Activated CD4-positive, alpha-beta memory T cell treated with anti-CD3 and anti-CD28 coated beads, Interleukin-2, amount 10 ng/mL, durations not matched to agents 7 days and 5 days (primary cell): ENCODE measurements around the gene SPDYE1. TPM values are rescaled to one million over a fixed set of nuclear protein-coding genes. Genes with fewer than 3 reads are reported as not detected.
"Not testable (repeated sequence)": the region's sequence is repeated elsewhere in the genome, so short reads cannot be mapped to it uniquely, and the experiment has no call there.

Experiments used
- CTCF ChIA-PET: fragments of 350-600 bp; sonication (Branson Sonifier 250); formaldehyde crosslinking; loops from one replicate; lab custom pipeline; 2021; ENCODE audit warnings: antibody characterized with exemption, inconsistent platforms; lab: Charles Lee
- POLR2A ChIA-PET: fragments of 350-600 bp; sonication (Branson Sonifier 250); formaldehyde crosslinking; loops from one replicate; lab custom pipeline; 2021; ENCODE audit warnings: antibody characterized with exemption; lab: Charles Lee
- DNase-seq: peaks from one replicate; pipeline ENCODE4 v3.0.0-alpha.2; 2020
- H3K27ac Mint-ChIP-seq: one replicate; pipeline ENCODE4 v1.8.0; 2021; ENCODE audit warnings: mild to moderate bottlenecking, mixed read lengths
- H3K27me3 Mint-ChIP-seq: one replicate; pipeline ENCODE4 v1.8.0; 2021; ENCODE audit warnings: mixed read lengths
- H3K36me3 Mint-ChIP-seq: one replicate; pipeline ENCODE4 v1.8.0; 2021; ENCODE audit warnings: low read depth, mixed read lengths
- H3K4me1 Mint-ChIP-seq: one replicate; pipeline ENCODE4 v1.8.0; 2021; ENCODE audit warnings: mixed read lengths
- H3K4me3 Mint-ChIP-seq: one replicate; pipeline ENCODE4 v1.8.0; 2021; ENCODE audit warnings: mild to moderate bottlenecking, mixed read lengths
- H3K9me3 Mint-ChIP-seq: one replicate; pipeline ENCODE4 v1.8.0; 2021; ENCODE audit warnings: mixed read lengths
- total RNA-seq, 2 experiments: library from RNA; stranded (reverse); gene quantifications; one replicate each; pipeline ENCODE4 v1.2.3, GENCODE V29; 2021

SPDYE1 gene
- total RNA-seq, 2 experiments from 2014 or later: not detected

DNA sequence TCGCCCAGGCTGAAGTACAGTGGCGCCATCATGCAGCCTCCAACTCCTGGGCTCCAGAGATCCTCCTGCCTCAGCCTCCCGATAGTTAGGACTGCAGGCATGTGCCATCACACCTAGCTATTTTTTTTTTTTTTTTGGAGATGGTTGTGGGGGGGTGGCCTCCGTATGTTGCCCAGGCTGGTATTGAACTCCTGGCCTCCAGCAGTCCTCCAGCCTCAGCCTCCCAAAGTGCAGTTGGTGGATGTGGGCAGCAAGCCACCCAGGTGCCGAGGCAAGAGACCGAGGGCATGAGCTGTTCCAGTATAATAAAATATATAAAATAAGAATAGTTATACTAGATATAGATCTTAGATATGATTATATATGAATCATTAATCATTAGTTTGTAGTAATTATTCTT lies 22.1 kb downstream of the SPDYE1 start:
- not testable (repeated sequence) for H3K4me3 Mint-ChIP-seq, H3K27ac Mint-ChIP-seq, H3K36me3 Mint-ChIP-seq, H3K9me3 Mint-ChIP-seq, DNase-seq, H3K27me3 Mint-ChIP-seq
- ChIA-PET POLR2A (interaction anchor here (0.6 to 1.6 kb wide), 5 partner anchors 25 to 62 kb away, joined by 3 to 6 read pairs (median 3); partner anchors contain the start of gene DBNL), CTCF (interaction anchor here (0.5 to 1.3 kb wide), 7 partner anchors 21 to 281 kb away, joined by 3 to 5 read pairs (median 3); partner anchors contain the start of genes DBNL, POLD2 and YKT6)
- peaks cover 21% of the 10 kb centered on the region for H3K4me1 Mint-ChIP-seq

DNA sequence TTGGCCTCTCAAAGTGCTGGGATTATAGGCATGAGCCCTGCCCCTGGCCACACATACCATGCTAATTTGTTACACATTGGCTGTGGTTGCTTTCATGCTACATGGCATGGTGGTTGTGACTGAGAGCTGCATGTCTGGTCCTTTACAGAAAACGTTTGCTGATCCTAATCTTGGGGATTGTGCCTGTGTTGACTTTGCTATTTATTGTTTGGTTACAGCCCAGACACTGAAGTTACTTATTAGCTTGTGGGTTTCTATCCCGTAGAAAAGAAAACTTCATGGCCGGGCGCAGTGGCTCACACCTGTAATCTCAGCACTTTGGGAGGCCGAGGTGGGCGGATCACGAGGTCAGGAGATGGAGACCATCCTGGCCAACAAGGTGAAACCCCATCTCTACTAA lies 24.4 kb downstream of the SPDYE1 start:
- H3K27ac Mint-ChIP-seq, POLR2A ChIA-PET, DNase-seq, H3K9me3 Mint-ChIP-seq, H3K27me3 Mint-ChIP-seq, CTCF ChIA-PET, H3K36me3 Mint-ChIP-seq, H3K4me3 Mint-ChIP-seq: not testable (repeated sequence)
- H3K4me1 Mint-ChIP-seq: peaks cover 19% of the 10 kb centered on the region

DNA sequence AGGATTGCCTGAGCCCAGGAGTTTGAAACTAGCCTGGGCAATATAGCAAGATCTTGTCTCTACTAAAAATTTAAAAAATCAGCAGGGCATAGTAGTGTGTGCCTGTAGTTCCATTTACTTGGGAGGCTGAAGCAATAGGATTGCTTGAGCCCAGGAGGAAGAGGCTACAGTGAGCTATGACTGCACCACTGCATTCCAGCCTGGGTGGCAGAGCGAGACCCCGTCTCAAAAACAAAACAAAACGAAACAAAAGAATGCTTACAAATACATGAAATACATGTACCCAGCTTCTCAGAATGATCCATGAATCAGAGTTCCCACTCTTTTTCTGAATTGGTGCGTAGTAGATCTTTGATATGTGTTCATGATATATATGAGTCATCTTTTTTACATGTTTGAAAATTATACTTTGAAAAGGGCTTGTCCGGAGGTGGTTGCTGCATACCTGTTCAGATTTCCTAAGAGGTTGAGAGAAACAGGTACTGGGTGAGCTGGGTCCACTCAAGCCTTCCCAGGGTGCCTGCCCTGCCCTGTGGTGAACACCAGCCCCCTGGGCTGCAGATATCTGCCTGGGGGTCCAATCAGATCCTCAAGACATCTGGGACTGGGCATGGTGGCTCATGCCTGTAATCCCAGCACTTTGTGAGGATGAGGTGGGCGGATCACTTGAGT lies 25.2 kb downstream of the SPDYE1 start:
- H3K9me3 Mint-ChIP-seq, CTCF ChIA-PET, H3K4me3 Mint-ChIP-seq, H3K27me3 Mint-ChIP-seq, DNase-seq, H3K27ac Mint-ChIP-seq, H3K36me3 Mint-ChIP-seq, POLR2A ChIA-PET: not testable (repeated sequence)
- H3K4me1 Mint-ChIP-seq: peaks cover 17% of the 10 kb centered on the region

DNA sequence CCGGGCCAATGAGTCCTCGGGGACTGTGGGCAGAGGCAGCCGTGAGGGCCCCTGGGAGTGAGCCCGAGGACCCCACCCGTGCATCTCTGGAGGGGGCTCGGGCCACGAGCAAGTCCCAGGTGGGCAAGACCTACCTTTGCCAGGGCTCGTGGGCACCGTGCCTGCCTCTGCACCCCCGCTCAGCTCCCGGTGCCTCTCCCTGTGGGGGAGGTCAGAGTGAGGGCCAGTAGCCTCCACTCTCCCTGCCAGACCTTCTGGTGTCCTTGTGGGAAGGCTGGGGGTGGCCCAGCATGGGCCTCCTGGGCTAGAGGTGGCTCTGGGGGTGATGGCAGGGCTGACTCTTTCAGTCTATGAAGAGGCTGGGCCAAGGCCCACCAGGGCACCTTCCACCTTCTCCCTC lies 31.7 kb downstream of the SPDYE1 start:
- H3K36me3 Mint-ChIP-seq, H3K4me3 Mint-ChIP-seq: not testable (repeated sequence)

DNA sequence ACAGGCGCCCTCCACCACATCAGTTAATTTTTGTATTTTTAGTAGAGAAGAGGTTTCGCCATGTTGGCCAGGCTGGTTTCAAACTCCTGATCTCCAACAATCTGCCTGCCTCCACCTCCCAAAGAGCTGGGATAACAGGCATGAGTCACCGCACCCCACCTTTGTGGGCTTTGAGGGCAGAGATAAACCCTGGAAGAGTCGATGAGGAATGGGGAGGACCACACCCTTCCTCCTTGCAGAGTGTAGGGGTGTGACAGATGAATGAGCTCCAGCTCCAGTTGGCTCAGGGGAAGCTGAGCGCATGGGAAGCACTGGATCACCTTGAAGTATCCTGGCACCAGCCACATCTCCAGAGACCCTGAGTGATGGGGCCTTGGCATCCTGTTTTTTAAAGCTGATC lies 32.3 kb downstream of the SPDYE1 start:
- POLR2A ChIA-PET, H3K27ac Mint-ChIP-seq, H3K4me3 Mint-ChIP-seq, H3K9me3 Mint-ChIP-seq, H3K4me1 Mint-ChIP-seq, H3K36me3 Mint-ChIP-seq, DNase-seq, H3K27me3 Mint-ChIP-seq, CTCF ChIA-PET: not testable (repeated sequence)

More for the DNA sequence above, 31.7 kb downstream of the SPDYE1 start:
- POLR2A ChIA-PET, H3K27ac Mint-ChIP-seq, DNase-seq, H3K9me3 Mint-ChIP-seq, H3K27me3 Mint-ChIP-seq, CTCF ChIA-PET, H3K4me1 Mint-ChIP-seq: not testable (repeated sequence)

DNA sequence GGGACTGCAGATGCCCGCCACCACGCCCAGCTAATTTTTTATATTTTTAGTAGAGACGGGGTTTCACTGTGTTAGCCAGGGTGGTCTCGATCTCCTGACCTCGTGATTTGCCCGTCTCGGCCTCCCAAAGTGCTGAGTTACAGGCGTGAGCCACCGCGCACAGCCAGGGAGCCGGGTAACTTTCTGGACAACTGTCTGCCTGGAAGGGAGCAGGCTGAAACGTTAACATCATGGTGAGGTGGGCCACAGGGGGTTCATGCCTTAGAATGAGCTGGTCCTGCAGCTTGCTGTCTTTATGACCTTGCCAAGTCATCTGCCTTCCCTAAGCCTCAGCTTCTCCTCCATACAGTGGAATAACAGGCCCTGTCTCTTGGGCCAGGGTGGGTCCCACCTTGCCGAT lies 33.6 kb downstream of the SPDYE1 start:
- not testable (repeated sequence) for H3K27me3 Mint-ChIP-seq

DNA sequence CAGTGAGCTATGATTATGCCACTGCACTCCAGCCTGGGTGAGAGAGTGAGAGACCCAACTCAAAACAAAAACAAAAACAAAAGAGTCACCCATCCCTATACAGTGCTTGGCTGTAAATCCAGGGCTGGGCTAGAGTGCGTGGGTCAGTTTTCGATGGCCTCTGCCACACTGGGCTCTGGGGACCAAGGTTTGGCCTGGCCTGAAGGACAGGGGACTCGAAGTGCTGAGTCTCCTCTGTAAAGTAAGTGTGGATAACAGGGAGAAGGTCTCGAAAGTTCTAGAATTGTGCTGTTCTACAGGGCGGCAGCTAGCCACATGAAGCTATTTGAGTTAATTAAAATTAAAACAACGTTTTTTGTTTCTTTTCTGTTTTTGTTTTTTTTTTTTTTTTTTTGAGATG lies 34.3 kb downstream of the SPDYE1 start:
- H3K4me3 Mint-ChIP-seq, H3K4me1 Mint-ChIP-seq, H3K9me3 Mint-ChIP-seq, H3K27me3 Mint-ChIP-seq, CTCF ChIA-PET, H3K27ac Mint-ChIP-seq, H3K36me3 Mint-ChIP-seq, POLR2A ChIA-PET, DNase-seq: not testable (repeated sequence)

More for the DNA sequence above, 33.6 kb downstream of the SPDYE1 start:
- H3K36me3 Mint-ChIP-seq, CTCF ChIA-PET, DNase-seq, H3K9me3 Mint-ChIP-seq, H3K4me1 Mint-ChIP-seq, H3K4me3 Mint-ChIP-seq, POLR2A ChIA-PET, H3K27ac Mint-ChIP-seq: not testable (repeated sequence)

DNA sequence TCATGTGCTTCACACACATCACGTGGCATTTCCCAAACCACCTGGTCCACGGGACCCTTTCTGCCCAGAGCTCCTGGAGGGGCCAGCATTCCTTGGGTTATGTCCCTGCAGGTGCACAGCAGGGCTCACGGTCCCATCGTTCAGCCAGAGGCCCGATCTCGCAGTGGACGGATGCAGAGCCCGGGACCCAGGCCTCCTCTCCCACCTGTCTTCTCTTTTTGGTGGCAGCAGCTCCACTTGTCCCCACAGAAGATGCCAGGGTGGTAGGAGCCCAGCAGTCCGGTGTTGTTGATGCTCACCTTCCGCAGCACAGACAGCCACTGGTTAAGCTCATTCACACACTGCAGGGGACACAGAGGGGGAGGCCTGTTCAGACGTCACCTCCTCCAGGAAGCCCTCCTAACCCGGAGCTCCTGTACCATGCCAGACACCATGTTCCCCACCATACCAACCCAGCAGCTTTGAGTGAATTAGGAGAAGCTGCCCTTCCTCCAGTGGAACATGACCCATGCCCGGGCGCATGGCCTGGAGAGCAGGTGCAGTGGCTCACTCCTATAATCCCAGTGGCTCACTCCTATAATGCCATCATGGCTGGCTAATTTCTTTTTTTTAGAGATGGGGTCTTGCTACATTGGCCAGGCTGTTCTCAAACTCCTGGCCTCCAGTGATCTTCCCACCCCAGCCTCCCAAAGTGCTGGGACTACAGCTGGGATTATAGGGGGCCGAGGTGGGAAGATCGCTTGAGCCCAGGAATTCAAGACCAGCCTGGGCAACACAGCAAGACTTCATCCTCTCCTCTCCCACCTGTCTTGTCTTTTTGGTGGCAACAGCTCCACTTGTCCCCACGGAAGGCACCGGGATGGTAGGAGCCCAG lies 36.5 kb downstream of the SPDYE1 start:
- H3K4me3 Mint-ChIP-seq, CTCF ChIA-PET, DNase-seq, H3K9me3 Mint-ChIP-seq, H3K36me3 Mint-ChIP-seq, POLR2A ChIA-PET, H3K27me3 Mint-ChIP-seq, H3K27ac Mint-ChIP-seq, H3K4me1 Mint-ChIP-seq: not testable (repeated sequence)

DNA sequence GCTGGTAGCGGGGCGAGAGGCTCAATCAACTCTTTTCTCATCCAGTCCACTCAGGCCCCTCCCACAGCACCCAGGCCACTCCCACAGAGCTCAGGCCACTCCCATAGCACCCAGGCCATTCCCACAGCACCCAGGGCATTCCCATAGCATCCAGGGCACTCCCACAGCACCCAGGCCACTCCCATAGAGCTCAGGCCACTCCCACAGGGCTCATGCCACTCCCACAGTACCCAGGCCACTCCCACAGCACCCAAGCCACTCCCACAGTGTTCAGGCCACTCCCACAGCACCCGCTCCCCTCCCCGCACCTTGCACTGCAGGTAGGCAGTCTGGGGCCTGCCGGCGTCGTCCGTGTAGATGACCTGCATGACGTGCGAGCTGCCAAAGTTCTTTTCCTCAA lies 38.7 kb downstream of the SPDYE1 start:
- H3K27ac Mint-ChIP-seq, H3K36me3 Mint-ChIP-seq, POLR2A ChIA-PET, H3K9me3 Mint-ChIP-seq, CTCF ChIA-PET, H3K27me3 Mint-ChIP-seq, H3K4me3 Mint-ChIP-seq: not testable (repeated sequence)
- peaks cover 11% of the 10 kb centered on the region for H3K4me1 Mint-ChIP-seq
- DNase-seq: peak; percentile 37

DNA sequence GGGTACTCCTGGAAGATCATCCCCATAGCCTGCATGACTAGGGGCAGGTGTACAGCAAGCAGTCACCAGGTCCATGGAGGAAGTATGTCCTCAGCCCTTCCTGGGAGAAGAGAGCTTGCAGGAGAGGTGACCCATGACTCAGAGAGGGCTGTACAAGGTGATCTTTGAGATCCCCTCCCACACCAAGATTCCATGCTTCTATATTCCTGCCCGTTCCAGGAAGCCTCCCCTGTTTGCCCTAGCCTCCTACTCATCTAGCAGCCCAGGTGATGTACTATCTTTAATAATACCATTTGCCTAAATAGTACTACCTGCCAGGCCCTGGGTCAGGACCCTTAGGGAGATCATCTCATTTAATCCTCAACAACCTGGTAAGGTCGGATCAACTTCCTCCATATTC lies 40.3 kb downstream of the SPDYE1 start:
- H3K27me3 Mint-ChIP-seq, DNase-seq, H3K27ac Mint-ChIP-seq, H3K36me3 Mint-ChIP-seq, CTCF ChIA-PET, POLR2A ChIA-PET, H3K4me3 Mint-ChIP-seq, H3K9me3 Mint-ChIP-seq: not testable (repeated sequence)
- H3K4me1 Mint-ChIP-seq: peaks cover 16% of the 10 kb centered on the region

DNA sequence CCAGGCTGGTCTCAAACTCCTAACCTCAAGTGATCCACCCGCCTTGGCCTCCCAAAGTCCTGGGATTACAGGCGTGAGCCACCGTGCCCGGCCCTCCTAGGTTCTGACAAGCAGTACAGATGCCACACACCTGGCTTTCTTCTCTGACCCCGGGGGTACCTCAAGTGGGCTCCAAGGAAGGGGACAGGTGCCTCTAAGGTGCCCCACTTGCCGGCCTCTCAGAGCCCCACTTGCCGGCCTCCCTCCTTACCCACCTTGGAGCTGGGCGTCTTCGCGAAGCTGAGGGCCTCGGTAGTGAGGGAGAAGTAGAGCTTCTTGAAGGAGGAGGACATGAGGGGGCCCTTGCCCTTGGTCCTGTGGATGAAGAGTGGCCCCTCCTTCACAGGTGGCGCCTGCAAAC lies 40.9 kb downstream of the SPDYE1 start:
- H3K36me3 Mint-ChIP-seq, DNase-seq, H3K27me3 Mint-ChIP-seq, CTCF ChIA-PET, H3K4me3 Mint-ChIP-seq, H3K27ac Mint-ChIP-seq, H3K9me3 Mint-ChIP-seq, POLR2A ChIA-PET: not testable (repeated sequence)
- peaks cover 17% of the 10 kb centered on the region for H3K4me1 Mint-ChIP-seq

DNA sequence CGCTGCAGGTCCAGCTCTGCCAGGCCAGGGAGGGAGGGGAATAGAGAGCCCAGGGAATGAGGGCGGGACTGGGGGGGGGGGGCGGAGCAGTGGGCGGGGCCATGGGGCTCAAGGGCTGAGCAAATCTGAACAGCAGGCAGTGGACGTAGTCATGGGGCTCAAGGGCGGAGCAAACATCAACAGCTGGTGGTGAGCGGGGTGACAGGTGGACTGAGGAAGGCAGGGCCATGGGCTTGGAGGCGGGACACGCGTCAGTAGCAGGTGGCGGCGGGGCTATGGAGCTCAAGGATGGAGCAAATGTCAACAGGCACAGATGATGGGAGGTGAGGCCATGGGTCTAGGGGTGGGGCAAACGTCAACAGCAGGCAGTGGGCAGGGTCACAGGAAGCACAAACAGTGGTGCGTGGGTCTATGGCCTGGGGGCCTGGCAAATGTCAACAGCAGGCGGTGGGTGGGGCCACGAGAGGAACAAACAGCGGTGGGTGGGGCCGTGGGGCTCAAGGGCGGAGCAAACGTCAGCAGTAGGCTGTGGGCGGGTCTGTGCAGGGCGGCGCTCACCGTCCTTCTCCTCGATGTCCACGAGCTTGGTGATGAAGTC lies 41.4 kb downstream of the SPDYE1 start:
- peak; percentile 91 for DNase-seq
- Mint-ChIP-seq H3K27ac (peak overlapping the region; percentile 78), H3K4me1 (peaks cover 22% of the 10 kb centered on the region), H3K4me3 (peak overlapping the region; percentile 52)
- H3K9me3 Mint-ChIP-seq, H3K36me3 Mint-ChIP-seq, CTCF ChIA-PET, POLR2A ChIA-PET, H3K27me3 Mint-ChIP-seq: not testable (repeated sequence)

DNA sequence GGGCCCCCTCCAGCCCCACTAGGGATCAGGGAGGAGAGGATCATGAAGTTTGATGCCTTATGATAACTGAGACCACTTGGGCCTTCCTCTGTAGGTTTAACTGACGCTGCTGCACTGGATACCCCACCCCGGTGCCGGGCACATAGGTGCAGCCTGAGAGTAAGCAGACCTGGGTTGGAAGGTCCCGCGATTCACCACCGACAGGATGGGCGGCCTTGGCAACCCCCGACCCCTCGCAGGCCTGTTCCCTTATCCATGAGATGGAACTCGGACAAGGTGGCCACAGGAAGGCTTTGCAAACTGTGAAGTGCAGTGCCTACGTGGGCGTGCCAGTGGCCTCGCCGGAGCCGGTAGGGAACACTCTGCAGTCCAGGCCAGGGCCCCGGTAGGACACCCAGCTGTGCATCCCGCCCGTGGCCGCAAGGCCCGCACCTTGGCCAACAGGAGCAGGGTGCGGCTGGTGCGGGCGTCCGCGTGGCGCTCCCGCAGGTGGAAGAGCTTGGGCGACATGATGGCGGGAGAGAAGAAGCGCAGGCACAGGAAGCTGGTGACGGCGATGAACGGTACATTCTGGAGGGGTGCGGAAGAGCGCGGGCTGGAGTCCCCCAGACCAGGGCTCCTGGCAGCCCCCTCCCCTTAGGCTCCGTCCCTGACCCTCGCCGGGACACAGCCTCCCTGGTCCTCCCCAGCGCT lies 42.2 kb downstream of the SPDYE1 start:
- DNase-seq, POLR2A ChIA-PET, H3K36me3 Mint-ChIP-seq, H3K9me3 Mint-ChIP-seq, H3K27me3 Mint-ChIP-seq: not testable (repeated sequence)
- CTCF ChIA-PET: interaction anchor here (1.6 kb wide), 1 partner anchor 20 kb away, joined by 5 read pairs; no protein-coding TSS in a partner anchor
- H3K27ac Mint-ChIP-seq: peak overlapping the region; percentile 78
- peaks cover 23% of the 10 kb centered on the region for H3K4me1 Mint-ChIP-seq
- H3K4me3 Mint-ChIP-seq: peak overlapping the region; percentile 74
